Measurements from ENCODE around the gene UBB.
A peak's percentile ranks its signal among the peaks of the same experiment; 100 is the strongest.

Gene UBB

DNA sequence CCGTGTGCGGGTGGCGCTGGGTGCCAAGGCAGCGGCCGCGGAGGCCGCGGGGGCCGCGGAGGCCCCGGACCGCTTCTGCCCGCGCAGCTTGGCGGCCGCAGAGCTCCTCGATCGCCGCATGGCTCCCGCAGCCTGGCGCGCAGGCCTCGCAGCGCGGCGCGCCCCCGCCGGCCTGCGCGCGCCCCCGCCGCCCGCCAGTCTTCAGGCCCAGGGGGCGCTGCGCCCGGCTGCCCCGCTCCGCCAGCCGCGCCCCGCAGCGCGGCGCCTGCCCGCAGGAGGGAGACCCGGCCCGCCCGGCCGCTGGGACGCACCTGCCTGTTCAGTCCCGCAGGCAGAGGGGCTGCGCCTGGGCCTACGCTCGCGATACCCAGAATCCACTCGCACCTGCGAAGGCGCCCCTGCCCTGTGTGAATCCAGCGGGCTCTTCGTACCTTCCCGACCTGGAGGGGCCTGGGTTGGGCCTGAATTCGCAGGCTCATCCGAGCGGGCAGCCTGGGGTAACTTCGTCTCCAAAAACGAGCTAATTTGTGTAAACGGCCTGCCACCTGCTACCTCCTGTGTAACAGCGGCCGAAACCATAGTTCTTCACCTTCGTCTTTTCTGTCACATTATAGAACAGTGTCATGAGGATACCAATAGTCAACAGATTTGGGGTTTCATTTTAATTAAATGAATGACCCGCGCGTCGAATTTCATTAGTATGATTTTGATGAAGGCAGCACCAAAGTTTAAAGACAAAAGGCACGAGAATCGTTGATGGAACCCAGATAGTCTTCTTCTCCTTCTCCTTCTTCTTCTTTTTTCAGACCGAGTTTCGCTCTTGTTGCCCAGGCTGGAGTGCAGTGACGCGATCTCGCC, 27.3 kb upstream of the UBB start, which contains the start of gene CENPV:
Gene CENPV (minus strand): TSS at position 153 of the 858 bp plus-strand sequence. CDS start 33 bp downstream, at position 120.
- Histone ChIP-seq H2AFZ (ENCODE audit: low read depth, low read length) (peak within 1 kb of the TSS; percentile 61), H3K4me1 (ENCODE audit: insufficient read depth, low read length) (no peaks in the 10 kb centered on the region), H3K4me3 (ENCODE audit: low read length) (peak within 1 kb of the TSS; percentile 60), H3K9me3 (ENCODE audit: low read length) (peaks cover 6% of the 10 kb centered on the region), H3K27me3 (ENCODE audit: insufficient read depth, low read length) (no peaks in the 10 kb centered on the region), H3K36me3 (ENCODE audit: insufficient read depth, low read length) (peaks cover 15% of the 10 kb centered on the region)

DNA sequence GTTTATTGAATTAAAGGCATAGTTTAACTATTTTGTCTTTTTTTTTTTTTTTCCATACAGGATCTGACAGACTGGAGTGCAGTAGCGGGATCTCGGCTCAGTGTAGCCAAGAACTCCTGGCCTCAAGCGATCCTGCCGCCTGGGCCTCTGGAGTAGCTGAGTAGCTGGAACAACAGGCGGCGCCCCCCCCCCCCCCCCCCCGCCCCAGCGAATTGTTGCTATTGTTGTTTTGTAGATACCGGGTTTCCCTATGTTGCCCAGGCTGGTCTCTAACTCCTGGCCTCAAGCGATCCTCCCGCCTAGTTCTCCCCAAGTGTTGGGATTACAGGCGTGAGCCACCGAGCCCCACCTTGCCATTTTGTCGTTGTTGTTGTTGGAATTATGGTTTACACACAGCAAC, 26.3 kb upstream of the UBB start:
- Histone ChIP-seq H3K27me3 (ENCODE audit: insufficient read depth, low read length) (no peaks in the 10 kb centered on the region), H3K9me3 (ENCODE audit: low read length) (peaks cover 6% of the 10 kb centered on the region), H2AFZ (ENCODE audit: low read depth, low read length) (no peak overlapping the region), H3K4me1 (ENCODE audit: insufficient read depth, low read length) (no peaks in the 10 kb centered on the region), H3K4me3 (ENCODE audit: low read length) (no peak overlapping the region), H3K36me3 (ENCODE audit: insufficient read depth, low read length) (peaks cover 5% of the 10 kb centered on the region)

DNA sequence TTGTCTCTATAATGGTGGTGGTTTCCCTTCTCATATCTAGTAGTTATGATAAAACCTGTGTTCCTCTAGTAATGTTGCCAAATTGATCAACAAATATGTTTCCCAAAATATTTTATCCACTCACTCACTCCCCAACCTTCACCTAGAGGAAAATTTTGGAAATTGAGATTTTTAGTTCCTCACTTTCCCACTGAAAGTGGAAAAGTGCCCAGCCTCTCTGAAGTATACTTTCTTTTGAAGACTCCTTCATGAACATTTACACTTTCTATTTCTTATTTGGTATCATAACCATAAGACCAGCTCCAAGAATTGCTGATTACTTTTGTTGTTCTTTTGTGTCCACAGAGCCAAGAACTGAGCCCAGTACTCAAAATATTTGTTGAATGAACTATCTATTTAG, 22.5 kb upstream of the UBB start:
- H3K4me3 ChIP-seq (ENCODE audit: low read length), result no peak overlapping the region
- H3K4me1 ChIP-seq (ENCODE audit: insufficient read depth, low read length), result no peaks in the 10 kb centered on the region
- H3K36me3 ChIP-seq (ENCODE audit: insufficient read depth, low read length), result no peaks in the 10 kb centered on the region
- H3K9me3 ChIP-seq (ENCODE audit: low read length), result peaks cover 6% of the 10 kb centered on the region
- no peak overlapping the region for H2AFZ ChIP-seq (ENCODE audit: low read depth, low read length)
- H3K27me3 ChIP-seq (ENCODE audit: insufficient read depth, low read length), result no peaks in the 10 kb centered on the region

DNA sequence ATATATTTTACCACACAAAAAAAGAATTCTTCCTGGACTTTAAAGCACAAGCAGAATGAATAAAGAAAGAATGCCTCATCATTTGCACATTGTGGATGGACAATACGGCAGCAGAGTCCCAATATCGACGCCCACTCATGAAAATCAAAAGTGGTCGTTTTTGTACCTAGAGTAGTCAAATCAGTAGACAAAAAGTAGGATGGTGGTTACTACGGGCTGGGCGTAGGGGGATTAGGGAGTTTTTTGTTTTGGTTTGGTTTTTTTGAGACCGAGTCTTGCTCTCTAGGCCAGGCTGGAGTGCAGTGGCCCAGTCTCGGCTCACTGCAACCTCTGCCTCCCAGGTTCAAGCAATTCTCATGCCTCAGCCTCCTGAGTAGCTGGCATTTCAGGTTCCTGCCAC, 19.0 kb upstream of the UBB start:
- no peaks in the 10 kb centered on the region for H3K27me3 ChIP-seq (ENCODE audit: insufficient read depth, low read length)
- H3K9me3 ChIP-seq (ENCODE audit: low read length), result no peaks in the 10 kb centered on the region
- no peak overlapping the region for H2AFZ ChIP-seq (ENCODE audit: low read depth, low read length)
- H3K4me3 ChIP-seq (ENCODE audit: low read length), result no peak overlapping the region
- H3K4me1 ChIP-seq (ENCODE audit: insufficient read depth, low read length), result no peaks in the 10 kb centered on the region
- H3K36me3 ChIP-seq (ENCODE audit: insufficient read depth, low read length), result no peaks in the 10 kb centered on the region

DNA sequence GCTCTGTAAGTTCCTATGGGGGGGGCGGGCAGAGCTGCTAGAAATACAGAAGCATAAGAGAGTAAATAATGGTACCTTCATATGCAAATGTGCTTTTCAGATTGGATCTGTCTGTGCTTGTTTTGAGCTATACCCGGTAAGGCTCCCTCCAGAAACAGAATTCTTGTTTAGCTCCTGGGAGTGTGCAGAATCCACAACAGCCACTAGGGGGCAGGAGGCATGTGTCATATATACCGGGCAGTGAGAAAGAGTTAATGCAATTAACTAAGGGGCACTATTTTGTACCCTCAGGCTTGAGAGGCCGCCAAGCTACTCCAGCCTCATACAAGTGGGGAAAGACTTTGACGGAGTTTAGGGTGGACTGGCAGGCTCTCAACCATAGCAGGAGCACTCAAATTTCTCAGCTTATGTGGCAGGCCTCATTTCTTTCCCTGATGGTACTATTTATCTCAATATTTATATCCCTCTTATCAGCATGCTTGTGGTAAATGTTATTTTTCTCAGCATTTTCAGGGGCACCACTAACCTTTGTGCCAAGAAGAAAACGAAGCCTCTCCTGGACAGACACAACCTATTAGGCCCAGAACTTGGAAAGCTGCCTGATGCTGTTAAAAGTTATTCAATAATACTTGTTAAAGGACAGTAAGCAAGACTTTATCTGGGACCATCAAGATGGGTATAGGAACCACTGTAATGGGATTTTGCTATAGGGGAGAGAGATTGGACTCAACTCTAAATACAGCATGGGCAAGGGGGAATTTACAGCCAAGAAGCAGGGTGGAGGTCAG, 16.9 kb upstream of the UBB start:
- Histone ChIP-seq H2AFZ (ENCODE audit: low read depth, low read length) (no peak overlapping the region), H3K4me3 (ENCODE audit: low read length) (no peak overlapping the region), H3K4me1 (ENCODE audit: insufficient read depth, low read length) (no peaks in the 10 kb centered on the region), H3K27me3 (ENCODE audit: insufficient read depth, low read length) (no peaks in the 10 kb centered on the region), H3K36me3 (ENCODE audit: insufficient read depth, low read length) (no peaks in the 10 kb centered on the region), H3K9me3 (ENCODE audit: low read length) (no peaks in the 10 kb centered on the region)

DNA sequence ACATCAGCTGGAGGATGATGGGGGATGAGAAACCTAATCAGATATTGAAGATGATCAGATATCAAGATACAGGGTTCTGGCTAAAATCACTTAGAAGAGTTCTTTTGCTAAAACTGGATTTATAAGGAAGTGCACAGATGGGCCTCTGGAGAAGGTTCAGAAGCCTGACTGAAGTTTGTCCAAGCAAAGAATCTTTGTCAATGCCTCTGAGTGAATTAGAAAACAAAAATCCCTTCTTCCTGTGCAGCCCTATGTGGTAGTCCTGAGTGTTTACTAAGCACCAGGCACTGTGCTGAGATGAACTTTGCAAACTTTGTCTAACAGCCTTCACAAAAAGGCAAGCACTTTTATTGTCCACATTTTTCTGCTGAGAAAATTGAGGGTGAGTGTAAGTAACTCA, 16.3 kb upstream of the UBB start:
- Histone ChIP-seq H3K9me3 (ENCODE audit: low read length) (no peaks in the 10 kb centered on the region), H3K4me1 (ENCODE audit: insufficient read depth, low read length) (no peaks in the 10 kb centered on the region), H3K27me3 (ENCODE audit: insufficient read depth, low read length) (no peaks in the 10 kb centered on the region), H3K4me3 (ENCODE audit: low read length) (no peak overlapping the region), H3K36me3 (ENCODE audit: insufficient read depth, low read length) (no peaks in the 10 kb centered on the region), H2AFZ (ENCODE audit: low read depth, low read length) (no peak overlapping the region)

DNA sequence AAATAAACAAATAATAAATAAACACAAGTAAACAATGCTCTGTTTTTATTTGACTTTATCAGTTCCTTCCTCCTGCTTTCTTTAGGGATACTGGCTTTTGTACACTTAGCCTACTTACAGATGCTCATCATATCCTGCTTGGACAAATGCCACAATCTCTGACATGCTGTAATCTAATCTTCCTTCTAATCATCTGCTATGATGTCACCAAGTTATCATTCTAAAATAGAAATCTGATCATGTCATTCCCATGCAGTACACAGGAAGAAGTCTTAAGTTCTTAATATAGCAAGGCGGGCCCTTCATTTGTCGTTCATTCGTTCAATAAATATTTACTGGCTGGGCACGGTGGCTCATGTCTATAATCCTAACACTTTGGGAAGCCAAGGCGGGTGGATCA, 9.1 kb upstream of the UBB start:
- Histone ChIP-seq H3K9me3 (ENCODE audit: low read length) (no peaks in the 10 kb centered on the region), H3K4me1 (ENCODE audit: insufficient read depth, low read length) (no peaks in the 10 kb centered on the region), H2AFZ (ENCODE audit: low read depth, low read length) (no peak overlapping the region), H3K4me3 (ENCODE audit: low read length) (no peak overlapping the region), H3K27me3 (ENCODE audit: insufficient read depth, low read length) (no peaks in the 10 kb centered on the region), H3K36me3 (ENCODE audit: insufficient read depth, low read length) (no peaks in the 10 kb centered on the region)

DNA sequence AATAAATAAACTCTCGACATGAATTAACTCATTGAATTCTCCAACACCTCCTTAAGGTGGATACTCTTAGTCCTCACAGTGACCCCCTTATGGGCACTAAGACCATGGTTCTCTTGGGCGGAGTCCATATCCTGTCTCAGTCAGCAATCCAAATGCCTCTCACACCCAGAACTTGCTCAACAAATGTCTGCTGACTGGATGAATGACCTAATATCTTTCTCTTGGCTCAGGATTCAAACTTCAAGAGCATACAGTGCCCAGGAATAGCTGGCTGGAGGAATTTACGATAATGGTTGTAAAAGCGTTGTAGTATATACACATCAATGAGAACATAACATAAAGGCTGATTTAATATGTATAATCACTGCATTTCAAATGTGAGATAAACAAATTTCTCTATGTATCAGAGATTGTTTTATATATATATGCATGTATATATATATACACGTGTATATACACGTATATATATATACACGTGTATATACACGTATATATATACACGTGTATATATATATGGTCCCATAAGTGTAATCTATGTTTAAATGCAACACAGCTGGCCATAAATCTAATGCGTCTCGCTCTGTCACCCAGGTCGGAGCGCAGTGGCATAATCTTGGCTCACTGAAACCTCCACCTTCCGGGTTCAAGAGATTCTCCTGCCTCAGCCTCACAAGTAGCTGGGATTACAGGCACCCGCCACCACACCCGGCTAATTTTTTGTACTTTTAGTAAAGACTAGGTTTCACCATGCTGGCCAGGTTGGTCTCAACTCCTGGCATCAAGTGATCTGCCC, 6.5 kb upstream of the UBB start:
- no peaks in the 10 kb centered on the region for H3K9me3 ChIP-seq (ENCODE audit: low read length)
- no peaks in the 10 kb centered on the region for H3K27me3 ChIP-seq (ENCODE audit: insufficient read depth, low read length)
- no peaks in the 10 kb centered on the region for H3K36me3 ChIP-seq (ENCODE audit: insufficient read depth, low read length)
- H3K4me3 ChIP-seq (ENCODE audit: low read length), result no peak overlapping the region
- no peak overlapping the region for H2AFZ ChIP-seq (ENCODE audit: low read depth, low read length)
- no peaks in the 10 kb centered on the region for H3K4me1 ChIP-seq (ENCODE audit: insufficient read depth, low read length)

DNA sequence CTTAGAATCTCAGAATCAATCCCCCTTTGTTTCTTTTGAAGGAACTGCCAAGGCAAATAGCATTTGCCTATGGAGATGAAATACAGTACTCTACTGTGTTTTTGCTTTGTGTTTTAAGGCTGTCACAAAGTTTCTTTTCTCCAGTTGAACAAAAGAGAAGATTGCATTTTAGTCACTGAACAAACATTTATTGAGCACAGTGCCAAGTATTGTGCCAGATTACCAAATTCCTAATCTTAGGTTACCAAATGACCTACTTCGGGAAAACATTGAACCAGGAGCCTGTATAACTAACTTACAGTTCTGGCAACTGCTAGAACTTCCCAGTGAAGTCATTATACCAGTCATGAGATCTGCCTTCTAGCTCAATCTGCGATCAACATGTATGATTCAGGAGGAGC, 3.0 kb upstream of the UBB start:
- H3K36me3 ChIP-seq (ENCODE audit: insufficient read depth, low read length), result peaks cover 14% of the 10 kb centered on the region
- no peaks in the 10 kb centered on the region for H3K27me3 ChIP-seq (ENCODE audit: insufficient read depth, low read length)
- peaks cover 4% of the 10 kb centered on the region for H3K4me1 ChIP-seq (ENCODE audit: insufficient read depth, low read length)
- H3K4me3 ChIP-seq (ENCODE audit: low read length), result no peak overlapping the region
- peaks cover 9% of the 10 kb centered on the region for H3K9me3 ChIP-seq (ENCODE audit: low read length)
- no peak overlapping the region for H2AFZ ChIP-seq (ENCODE audit: low read depth, low read length)

DNA sequence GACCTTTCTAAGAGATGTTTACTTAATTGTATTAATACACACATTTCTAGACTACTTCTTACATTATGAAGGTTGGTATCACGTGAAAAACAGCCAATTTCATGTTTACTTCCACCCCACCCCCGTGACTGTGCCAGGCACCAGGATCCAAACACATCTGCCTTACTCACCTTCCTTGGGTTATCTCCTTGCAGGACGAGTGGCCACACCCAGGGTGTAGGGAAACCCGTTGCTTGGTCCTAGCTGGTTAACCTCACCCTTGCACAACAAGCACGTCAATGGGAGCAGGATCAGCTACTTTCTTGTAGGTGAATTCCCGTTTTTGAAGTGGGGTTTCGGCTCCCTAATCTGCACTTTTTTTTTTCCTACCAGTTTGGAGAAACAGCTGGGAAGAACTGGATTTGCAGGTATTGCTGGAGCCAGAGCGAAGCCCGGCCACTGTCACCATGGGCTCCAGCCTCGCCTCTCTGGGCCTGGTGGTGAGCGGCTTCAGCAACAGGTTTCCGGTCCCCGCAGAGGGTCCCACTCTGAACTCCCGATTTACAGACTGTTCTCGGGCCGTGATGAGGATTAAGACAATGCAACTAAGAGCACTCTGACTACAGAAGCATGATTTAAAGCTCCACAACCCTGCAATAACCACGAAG, 2.1 kb upstream of the UBB start:
- Histone ChIP-seq H3K9me3 (ENCODE audit: low read length) (peaks cover 14% of the 10 kb centered on the region), H3K27me3 (ENCODE audit: insufficient read depth, low read length) (no peaks in the 10 kb centered on the region), H3K4me3 (ENCODE audit: low read length) (no peak overlapping the region), H2AFZ (ENCODE audit: low read depth, low read length) (no peak overlapping the region), H3K4me1 (ENCODE audit: insufficient read depth, low read length) (peaks cover 4% of the 10 kb centered on the region), H3K36me3 (ENCODE audit: insufficient read depth, low read length) (peaks cover 20% of the 10 kb centered on the region)

DNA sequence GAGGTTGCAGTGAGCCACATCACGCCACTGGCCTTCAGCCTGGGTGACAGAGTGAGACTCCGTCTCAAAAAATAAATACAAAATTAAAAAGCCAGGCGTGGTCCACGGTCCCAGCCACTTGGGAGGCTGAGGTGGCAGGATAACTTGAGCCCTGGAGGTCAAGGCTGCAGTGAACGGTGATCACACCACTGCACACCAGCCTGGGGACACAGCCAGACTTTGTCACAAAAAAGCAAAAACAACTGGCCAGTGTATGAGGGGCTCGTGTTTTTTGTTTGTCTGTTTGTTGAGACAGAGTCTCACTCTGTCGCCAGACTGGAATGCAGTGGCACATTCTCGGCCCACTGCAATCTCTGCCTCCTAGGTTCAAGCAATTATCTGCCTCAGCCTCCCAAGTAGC, 1.2 kb upstream of the UBB start:
- peaks cover 14% of the 10 kb centered on the region for H3K9me3 ChIP-seq (ENCODE audit: low read length)
- no peak overlapping the region for H3K4me3 ChIP-seq (ENCODE audit: low read length)
- peaks cover 4% of the 10 kb centered on the region for H3K4me1 ChIP-seq (ENCODE audit: insufficient read depth, low read length)
- H3K36me3 ChIP-seq (ENCODE audit: insufficient read depth, low read length), result peaks cover 20% of the 10 kb centered on the region
- H2AFZ ChIP-seq (ENCODE audit: low read depth, low read length), result no peak overlapping the region
- H3K27me3 ChIP-seq (ENCODE audit: insufficient read depth, low read length), result no peaks in the 10 kb centered on the region

DNA sequence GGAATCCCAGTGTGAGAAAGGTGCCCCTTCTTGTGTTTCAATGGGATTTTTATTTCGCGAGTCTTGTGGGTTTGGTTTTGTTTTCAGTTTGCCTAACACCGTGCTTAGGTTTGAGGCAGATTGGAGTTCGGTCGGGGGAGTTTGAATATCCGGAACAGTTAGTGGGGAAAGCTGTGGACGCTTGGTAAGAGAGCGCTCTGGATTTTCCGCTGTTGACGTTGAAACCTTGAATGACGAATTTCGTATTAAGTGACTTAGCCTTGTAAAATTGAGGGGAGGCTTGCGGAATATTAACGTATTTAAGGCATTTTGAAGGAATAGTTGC, 567 bp downstream of the UBB start:
- H3K27me3 ChIP-seq (ENCODE audit: insufficient read depth, low read length), result no peaks in the 10 kb centered on the region
- H3K36me3 ChIP-seq (ENCODE audit: insufficient read depth, low read length), result peaks cover 20% of the 10 kb centered on the region
- peak overlapping the region; percentile 99 for H2AFZ ChIP-seq (ENCODE audit: low read depth, low read length)
- peaks cover 14% of the 10 kb centered on the region for H3K9me3 ChIP-seq (ENCODE audit: low read length)
- H3K4me1 ChIP-seq (ENCODE audit: insufficient read depth, low read length), result peaks cover 4% of the 10 kb centered on the region
- H3K4me3 ChIP-seq (ENCODE audit: low read length), result peak overlapping the region; percentile 82

Measured in neuron (in vitro differentiated cells).